GM10248 (cell line): ENCODE measurements around the gene FSTL5.
"Not testable (repeated sequence)": the region's sequence is repeated elsewhere in the genome, so short reads cannot be mapped to it uniquely, and the experiment has no call there.

Source experiments
- CTCF ChIA-PET: fragments of 300-600 bp; sonication (Branson Sonifier 250); formaldehyde crosslinking; extraction: SDS; loops from one replicate; lab custom pipeline; 2021; ENCODE audit warnings: antibody characterized with exemption; lab: Yijun Ruan, JAX
- POLR2A ChIA-PET: fragments of 350-650 bp; sonication (Branson Sonifier 250); formaldehyde crosslinking; extraction: SDS; loops from one replicate; lab custom pipeline; 2020; ENCODE audit warnings: antibody characterized with exemption; lab: Yijun Ruan, JAX
- DNase-seq: peaks from one replicate; pipeline ENCODE4 v3.0.0; 2012; ENCODE audit errors: extremely low spot score
- CTCF ChIP-seq: IDR thresholded peaks from 2 replicates; pipeline ENCODE4 v1.5.1; 2012; ENCODE audit warnings: mild to moderate bottlenecking, low read depth; ENCODE audit errors: extremely low read depth, missing control alignments, control extremely low read depth

FSTL5 gene

GRCh38 chr4:162111078-162111477 lies 52.7 kb downstream of the FSTL5 start:
- POLR2A ChIA-PET = no interaction called here
- DNase-seq = no peak
- CTCF ChIA-PET = interaction anchor here (1.0 kb wide), 1 partner anchor 10 kb away, joined by 3 read pairs; no protein-coding TSS in a partner anchor
- TF ChIP-seq CTCF = no peak

DNA sequence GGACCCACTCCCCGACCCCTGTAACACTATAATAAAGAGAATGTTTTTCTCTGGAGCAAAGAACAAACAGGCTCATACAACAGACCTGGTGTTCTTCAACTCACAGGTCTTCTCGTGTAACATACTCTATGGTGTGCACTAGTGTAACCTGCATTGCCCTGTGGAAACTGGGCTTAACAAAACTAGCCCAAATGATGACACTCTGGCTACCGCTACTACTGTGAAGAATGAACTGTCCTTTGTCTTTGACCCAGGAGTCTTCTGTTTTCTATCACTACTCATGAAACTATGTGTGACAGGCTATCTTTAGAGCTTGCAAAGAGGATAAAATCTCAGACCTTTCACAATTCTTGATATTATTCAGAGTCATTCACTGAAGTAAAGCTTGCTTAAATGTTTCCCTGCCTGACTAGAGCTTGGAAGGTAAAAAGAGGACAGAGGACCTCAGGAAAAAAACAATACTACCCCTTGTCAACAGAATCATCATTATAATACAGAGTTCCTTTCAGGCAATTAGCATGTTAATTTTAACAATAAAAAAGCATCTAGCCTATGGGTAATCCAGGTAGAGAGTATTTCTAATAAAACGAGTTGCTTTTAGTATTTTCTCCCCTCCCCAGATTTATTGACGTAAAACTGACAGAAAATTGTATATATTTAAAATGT lies 59.2 kb downstream of the FSTL5 start:
- no peak for TF ChIP-seq CTCF
- POLR2A ChIA-PET = no interaction called here
- DNase-seq = no peak
- CTCF ChIA-PET = interaction anchor here (0.8 kb wide), 1 partner anchor 24 kb away, joined by 3 read pairs; no protein-coding TSS in a partner anchor

GRCh38 chr4:162103908-162104307 lies 59.9 kb downstream of the FSTL5 start:
- CTCF ChIA-PET, POLR2A ChIA-PET, DNase-seq: not testable (repeated sequence)

DNA sequence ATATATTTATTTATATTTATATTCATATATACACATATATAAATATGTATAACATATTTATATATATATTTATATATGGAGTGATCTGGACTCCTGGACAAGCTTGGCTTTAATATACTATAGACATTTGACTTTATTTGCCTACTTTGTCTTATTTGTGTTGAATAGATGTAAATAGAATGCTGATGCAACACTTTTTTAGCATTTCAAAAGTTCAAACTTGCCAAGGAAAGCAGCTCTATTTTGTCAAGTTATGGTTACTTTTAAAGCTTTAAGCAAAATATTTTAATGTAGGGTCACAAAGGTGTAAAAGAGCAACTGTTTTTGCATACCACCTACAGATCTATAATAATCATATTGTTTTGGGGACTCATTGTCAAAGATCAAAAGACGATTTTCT lies 61.1 kb downstream of the FSTL5 start:
- no peak for DNase-seq
- POLR2A ChIA-PET = no interaction called here
- CTCF ChIA-PET = no interaction called here
- no peak for TF ChIP-seq CTCF

DNA sequence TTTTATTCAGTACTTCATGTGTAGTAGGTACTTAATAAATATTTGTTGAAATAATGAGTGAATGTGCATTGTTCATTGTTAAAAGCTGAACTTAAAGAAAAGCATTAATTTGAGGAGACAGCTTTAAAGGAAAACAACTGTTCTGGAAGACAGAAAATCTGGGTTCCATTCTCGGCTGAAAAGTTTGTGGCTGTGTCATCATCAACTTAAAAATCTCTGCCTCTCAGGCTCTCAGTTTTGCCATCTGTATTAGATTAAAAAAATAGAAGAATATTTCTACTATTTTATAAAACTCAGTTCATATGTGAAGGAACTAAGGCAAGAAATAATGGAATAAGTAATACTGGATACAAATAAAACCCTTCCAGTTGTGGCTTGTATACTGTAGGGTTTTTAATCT lies 62.5 kb downstream of the FSTL5 start:
- no peak for DNase-seq
- no peak for TF ChIP-seq CTCF
- ChIA-PET CTCF (interaction anchor here (1.0 to 1.1 kb wide), 2 partner anchors 10 to 26 kb away, joined by 3 read pairs; no protein-coding TSS in a partner anchor), POLR2A (no interaction called here)

GRCh38 chr4:162075726-162076125 lies 88.1 kb downstream of the FSTL5 start:
- no peak for DNase-seq
- no peak for TF ChIP-seq CTCF
- POLR2A ChIA-PET = no interaction called here
- CTCF ChIA-PET = interaction anchor here (0.8 to 1.2 kb wide), 2 partner anchors 17 to 26 kb away, joined by 3 read pairs; no protein-coding TSS in a partner anchor

DNA sequence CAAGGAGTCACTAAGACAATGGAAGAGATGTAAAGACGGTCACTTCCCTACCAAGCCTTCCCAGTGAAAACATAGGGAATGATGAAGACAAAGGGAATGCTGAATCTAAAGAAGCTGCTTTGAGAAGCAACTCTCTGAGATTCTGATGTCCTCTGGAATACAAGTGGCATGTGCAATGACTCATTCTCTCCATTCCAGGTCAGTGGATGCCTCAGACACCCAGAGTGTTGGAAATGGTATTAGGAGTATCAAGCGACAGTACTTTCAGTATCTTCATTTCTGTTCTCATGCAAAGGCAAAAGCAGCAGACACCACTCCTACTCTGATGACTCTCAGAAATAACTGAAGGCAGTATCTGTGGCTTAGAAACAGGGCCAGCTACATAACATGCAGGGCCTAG lies 102.6 kb downstream of the FSTL5 start:
- ChIA-PET POLR2A (no interaction called here), CTCF (no interaction called here)
- DNase-seq = no peak
- TF ChIP-seq CTCF = no peak
